ENCODE results near the gene CD151.

The CD151 gene

DNA sequence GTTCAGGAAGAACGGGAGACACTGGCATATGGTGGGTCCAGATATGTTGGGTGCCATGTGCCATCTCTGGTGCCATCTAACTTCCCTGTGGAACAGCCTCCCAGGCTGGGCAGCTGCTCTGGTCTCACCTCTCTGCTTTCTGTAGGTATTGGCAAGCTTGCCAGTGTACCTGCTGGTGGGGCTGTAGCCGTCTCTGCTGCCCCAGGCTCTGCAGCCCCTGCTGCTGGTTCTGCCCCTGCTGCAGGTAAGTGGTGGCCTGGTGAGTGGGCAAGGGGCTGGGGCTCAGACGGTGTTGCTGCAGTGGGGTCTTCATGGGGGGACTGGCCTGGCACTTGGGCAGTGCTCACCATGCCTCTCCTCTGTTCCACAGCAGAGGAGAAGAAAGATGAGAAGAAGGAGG is 20.4 kb upstream of the CD151 start:
- no peak for DNase-seq (ENCODE audit: low read depth, low spot score)
- H3K27ac ChIP-seq, result peak overlapping the region; percentile 92

DNA sequence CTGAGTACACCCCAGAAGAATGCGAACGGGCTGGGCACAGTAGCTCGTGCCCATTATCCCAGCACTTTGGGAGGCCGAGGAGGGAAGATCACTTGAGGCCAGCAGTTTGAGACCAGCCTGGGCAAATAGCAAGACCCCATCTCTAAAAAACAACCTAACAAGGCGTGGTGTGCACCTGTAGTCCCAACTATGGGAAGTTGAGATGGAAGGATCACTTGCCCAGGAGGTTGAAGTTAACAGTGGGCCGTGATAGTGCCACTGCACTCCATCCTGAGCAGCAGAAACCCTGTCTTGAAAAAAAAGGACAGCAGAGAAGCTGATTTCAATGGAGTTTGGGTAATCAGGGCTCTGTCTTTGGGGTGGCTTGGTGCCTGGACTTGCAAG is 19.7 kb upstream of the CD151 start:
- H3K27ac ChIP-seq, result no peak overlapping the region
- no peak for DNase-seq (ENCODE audit: low read depth, low spot score)

DNA sequence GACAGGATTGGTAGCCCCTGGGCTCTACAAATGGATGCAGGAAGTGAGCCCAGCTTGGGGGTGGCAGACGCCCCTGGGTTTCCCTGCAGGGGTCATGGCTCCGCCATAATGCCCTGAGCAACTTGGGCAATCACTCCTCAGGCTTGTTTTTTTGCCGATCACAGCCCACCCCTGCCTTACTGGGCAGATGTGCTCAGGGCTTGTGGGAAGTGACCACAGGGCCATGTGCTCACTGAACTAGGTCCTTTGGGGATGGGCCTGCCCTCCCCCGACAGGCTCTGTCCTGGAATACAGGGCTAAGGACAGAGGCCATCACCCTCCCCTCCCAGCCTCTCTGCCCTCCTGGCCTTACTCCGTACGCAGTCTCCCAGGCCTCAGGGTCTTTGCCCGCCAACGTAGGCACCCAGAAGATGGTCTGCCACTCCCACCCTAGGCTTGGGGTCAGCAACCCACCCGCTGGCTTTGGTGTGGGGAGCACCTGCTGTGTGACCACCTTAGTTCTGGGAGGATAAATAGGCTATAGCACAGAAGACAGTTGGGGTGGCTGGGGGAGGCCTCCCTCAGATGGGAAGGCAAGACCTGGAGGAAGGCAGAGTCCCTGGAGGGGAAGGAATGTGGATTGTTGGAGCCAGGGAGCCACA is 19.2 kb upstream of the CD151 start:
- DNase-seq (ENCODE audit: low read depth, low spot score), result no peak
- no peak overlapping the region for H3K27ac ChIP-seq

DNA sequence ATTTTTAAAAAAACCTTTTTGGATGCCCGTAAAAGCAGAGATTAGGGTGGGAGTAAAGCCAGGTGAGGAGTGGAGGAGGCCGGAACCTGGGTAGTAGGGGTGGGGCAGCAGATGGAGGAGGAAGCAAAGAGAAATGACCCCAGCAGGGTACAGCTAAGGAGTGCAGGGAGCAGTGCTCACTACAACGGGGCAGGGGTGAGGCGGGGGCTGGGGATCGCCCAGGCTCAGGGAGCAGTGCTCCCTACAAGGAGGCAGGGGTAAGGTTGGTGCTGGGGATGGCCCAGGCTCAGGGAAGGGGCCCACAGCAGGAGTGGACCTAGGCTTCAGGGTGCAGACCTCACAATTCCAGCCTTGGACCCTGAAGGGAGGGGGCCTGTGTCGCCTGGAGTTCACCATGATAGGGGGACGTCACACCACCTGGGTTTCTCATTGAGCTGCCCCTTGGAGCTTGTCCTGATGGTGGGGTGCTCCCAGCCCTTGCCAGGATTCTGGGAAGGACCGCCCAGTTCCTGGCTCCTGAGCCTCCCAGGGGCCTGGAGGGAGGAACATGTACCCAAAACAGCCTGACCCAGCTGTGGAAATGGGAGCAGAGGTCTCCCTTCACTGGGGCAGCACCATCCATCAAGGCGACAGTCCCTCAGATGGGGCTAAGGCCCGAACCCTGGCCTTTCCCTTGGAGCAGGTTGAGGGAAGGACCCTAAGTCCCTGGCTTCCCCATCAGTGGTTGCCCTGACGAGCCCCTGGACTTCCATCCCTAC is 16.9 kb upstream of the CD151 start:
- H3K27ac ChIP-seq, result no peak overlapping the region
- no peak for DNase-seq (ENCODE audit: low read depth, low spot score)

DNA sequence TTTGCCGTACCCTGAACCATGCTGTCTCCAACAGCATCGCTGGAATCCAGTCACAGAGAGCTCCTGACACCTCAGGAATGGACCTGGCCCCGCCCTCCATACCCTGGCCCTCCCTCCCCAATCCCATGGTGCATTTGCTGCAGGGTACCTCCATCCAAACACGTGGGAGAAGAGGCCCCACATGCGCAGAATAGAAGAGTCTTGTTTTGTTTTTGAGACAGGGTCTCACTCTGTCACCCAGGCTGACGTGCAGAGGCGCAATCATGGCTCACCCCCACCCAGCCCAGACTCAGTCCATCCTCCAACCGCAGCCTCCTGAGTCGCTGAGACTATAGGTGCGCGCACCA is 16.3 kb upstream of the CD151 start:
- H3K27ac ChIP-seq, result no peak overlapping the region
- no peak for DNase-seq (ENCODE audit: low read depth, low spot score)

DNA sequence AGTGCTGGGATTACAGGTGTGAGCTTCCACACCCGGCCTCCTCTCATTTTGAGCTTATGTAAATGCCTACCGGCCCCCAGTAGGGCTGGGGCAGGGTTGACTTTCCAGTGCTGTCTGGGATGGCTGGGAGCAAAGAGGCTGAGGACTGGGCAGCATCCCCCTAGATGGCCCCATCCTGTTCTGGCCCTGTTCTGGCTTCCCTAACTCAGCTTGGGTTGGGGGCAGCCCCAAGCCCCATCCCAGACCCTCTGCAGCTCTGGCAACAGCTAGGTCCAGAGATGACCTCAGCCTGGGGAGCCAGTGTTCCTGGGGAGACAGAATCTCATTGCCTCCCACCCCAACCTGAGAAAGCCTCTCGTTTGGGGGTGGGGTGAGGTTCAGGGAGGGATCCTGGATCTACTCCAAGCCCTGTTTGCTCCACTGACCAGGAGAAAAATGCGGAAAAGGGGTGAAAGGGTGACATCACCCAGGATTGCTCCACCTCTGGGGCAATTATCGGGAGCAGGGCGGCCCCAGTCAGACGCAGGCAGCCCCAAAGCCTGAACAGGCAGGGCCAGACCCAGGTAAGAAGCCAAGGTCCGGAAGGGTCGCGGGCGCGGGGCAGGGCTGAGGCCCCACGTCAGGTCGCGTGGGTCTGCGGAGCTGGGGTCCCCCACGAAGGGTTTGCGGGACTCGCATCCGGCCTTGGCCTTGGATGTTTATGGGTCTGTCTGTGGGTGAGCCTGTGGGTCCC is 14.2 kb upstream of the CD151 start, which contains the start of gene PNPLA2:
Gene PNPLA2 (plus strand): TSS at position 519 of the 733 bp plus-strand sequence. CDS start 805 bp downstream, outside the sequence.
- no peak for DNase-seq (ENCODE audit: low read depth, low spot score)

DNA sequence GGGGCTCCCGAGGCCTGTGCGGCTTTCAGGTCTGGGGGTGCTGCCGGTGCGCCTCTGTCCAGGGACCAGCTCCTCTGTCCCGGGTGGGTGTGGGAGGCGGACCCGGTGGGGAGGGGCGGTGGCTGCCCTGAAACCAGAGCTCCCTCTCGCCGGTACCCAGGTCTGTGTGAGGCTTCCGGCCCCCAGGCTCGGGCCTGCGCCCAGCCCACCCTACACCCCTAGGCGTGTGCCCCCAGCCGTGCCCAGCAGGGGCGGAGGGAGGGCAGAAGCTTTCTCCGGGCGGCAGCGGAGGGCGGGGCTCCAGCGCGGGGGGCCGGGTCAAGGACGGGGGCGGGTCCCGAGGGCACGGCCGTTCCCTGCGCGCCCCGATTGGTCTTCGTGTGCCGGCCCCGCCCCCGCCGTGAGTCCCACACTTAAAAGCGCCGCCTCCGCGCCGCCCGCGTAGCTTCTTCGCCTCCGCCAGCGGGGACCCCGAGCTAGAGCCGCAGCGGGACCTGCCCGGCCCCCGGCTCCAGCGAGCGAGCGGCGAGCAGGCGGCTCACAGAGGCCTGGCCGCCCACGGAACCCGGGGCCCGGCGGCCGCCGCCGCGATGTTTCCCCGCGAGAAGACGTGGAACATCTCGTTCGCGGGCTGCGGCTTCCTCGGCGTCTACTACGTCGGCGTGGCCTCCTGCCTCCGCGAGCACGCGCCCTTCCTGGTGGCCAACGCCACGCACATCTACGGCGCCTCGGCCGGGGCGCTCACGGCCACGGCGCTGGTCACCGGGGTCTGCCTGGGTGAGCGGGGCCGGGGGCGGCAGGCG is 13.4 kb upstream of the CD151 start:
- DNase-seq (ENCODE audit: low read depth, low spot score), result no peak
- peak overlapping the region; percentile 92 for H3K27ac ChIP-seq

More for the DNA sequence above, 14.2 kb upstream of the CD151 start, which contains the start of gene PNPLA2:
- peak within 1 kb of the TSS; percentile 92 for H3K27ac ChIP-seq

DNA sequence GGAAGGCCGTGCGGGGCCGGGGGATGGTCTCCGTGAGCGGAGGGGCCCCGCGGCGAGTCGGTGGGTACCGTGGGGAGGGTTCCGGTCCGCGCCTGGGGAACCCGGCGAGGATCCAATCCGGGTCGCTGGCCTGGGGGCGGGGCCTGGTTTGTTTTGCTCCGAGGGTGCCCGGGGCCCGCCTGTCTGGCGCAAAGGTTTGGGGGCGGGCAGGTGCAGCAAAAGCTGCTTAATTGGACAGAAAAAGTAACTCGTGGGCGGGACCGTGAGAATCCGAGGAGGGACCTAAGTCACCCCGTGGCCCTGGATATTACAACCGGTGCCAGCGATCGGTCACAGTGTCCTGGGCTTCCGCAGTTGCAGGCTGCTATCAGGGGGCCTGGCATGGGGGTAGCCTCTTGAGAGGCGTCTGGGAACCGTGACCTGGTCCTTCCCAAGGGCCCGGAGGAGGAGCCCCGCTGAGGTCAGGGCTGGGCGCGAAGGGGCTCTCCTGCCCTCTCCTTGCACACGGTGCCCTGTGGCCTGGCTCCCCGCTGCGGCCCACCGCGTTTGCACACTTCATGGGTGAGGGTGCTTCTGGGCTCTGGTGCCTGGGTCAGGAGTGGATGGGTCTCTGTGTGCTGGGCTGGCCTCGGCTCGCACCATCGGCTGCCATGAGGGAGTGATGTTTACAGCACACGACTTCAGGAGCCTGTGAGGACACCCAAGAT is 12.7 kb upstream of the CD151 start:
- peak overlapping the region; percentile 92 for H3K27ac ChIP-seq
- no peak for DNase-seq (ENCODE audit: low read depth, low spot score)

DNA sequence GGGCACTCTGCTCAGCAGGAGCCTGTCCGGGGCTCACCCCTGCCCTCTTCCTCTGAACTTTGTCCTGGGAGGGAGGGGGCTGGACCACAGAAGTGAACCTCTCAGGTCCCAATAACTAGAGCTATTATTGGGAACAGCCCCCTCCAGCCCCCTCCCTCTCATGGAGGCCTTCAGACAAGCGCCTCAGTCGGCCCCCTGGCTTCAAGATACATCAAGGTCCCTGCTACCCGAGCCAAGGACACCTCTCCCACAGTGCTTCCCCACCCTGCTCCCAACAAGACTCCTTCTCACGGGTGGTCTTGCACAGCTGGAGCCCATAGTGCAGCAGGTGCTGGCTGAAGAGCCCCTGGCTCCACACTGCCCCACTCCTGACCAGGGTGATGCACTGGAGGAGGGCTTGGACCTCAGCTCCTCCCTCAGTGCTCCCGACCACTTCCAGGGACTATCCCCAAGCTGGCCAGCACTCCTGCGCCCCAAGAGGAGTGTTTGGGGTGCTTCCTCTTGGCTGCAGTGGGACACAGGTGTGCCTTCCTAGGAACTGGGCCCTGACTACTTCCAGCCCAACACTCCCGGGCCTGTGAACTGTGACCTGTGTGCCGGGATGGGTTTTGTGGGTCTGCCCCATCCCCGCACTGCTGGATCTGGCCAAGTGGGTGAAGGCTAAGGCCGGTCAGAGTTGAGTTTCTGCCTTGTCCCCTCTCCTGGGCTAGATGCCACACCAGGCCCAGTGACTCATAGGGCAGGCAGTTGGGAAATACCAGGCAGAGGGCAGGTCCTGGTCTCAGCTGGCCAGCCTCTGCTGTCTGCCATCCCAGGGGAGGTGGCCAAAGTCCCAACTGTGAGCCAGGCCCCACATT is 11.9 kb upstream of the CD151 start:
- no peak for DNase-seq (ENCODE audit: low read depth, low spot score)
- H3K27ac ChIP-seq, result peak overlapping the region; percentile 92

DNA sequence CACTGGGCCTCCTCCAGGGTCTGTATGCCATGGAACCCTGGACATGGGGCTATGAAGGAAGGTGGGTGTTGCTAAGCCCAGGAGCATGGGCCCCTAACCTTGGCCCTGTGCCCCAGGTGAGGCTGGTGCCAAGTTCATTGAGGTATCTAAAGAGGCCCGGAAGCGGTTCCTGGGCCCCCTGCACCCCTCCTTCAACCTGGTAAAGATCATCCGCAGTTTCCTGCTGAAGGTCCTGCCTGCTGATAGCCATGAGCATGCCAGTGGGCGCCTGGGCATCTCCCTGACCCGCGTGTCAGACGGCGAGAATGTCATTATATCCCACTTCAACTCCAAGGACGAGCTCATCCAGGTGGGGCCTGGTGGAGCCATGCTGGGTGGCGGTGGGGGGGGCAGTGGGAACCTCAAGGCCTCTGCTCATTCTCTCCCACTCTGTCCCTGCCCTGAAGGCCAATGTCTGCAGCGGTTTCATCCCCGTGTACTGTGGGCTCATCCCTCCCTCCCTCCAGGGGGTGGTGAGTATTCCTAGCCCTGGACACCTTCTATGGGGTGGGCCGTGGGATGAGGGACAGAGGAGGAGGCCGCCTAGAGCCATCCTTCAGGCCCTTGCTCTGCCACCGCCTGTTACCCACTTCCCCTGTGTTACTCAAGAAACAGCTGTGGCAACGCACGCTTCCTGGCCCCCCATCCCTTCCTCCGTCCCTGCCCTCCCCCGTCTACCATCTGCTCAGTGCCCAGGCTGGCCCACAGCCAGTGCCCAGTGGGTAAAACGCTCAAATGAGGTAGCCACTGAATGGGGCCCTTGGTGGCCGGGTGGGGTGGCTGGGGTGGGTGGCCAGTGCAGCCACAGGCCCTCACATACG is 11.0 kb upstream of the CD151 start:
- no peak for DNase-seq (ENCODE audit: low read depth, low spot score)
- peak overlapping the region; percentile 92 for H3K27ac ChIP-seq

DNA sequence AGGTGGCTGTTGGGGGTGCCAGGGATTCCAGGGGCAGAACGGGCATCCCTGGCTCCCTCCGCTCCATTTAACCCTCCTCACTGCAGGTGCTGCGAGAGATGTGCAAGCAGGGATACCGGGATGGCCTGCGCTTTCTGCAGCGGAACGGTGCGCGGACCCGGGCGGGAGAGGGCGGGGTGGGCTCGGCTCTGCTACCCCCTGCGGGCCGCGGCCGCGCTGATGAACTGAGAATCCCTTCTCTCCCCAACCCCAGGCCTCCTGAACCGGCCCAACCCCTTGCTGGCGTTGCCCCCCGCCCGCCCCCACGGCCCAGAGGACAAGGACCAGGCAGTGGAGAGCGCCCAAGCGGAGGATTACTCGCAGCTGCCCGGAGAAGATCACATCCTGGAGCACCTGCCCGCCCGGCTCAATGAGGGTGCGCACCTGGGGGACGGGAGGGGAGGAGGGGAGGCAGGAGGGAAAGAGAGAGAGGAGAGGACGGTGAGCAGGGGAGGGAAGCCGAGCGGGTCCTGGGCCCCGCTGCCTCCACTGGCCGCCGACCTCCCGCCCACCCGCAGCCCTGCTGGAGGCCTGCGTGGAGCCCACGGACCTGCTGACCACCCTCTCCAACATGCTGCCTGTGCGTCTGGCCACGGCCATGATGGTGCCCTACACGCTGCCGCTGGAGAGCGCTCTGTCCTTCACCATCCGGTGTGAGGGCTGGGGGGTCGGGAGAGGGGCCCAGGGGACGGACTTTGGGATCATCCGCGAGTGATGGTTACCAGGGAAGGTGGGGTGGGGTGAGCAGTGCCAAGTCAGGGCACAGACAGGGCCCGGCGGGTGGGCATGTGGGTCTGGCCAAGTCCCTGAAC is 9.1 kb upstream of the CD151 start:
- no peak for DNase-seq (ENCODE audit: low read depth, low spot score)
- H3K27ac ChIP-seq, result no peak overlapping the region

DNA sequence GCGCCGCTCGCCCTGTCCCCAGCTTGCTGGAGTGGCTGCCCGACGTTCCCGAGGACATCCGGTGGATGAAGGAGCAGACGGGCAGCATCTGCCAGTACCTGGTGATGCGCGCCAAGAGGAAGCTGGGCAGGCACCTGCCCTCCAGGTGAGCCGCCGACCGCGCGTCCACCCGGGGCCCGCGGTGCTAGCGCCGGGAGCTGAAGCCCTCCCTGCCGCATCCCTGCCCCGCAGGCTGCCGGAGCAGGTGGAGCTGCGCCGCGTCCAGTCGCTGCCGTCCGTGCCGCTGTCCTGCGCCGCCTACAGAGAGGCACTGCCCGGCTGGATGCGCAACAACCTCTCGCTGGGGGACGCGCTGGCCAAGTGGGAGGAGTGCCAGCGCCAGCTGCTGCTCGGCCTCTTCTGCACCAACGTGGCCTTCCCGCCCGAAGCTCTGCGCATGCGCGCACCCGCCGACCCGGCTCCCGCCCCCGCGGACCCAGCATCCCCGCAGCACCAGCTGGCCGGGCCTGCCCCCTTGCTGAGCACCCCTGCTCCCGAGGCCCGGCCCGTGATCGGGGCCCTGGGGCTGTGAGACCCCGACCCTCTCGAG is 8.4 kb upstream of the CD151 start:
- no peak for DNase-seq (ENCODE audit: low read depth, low spot score)
- no peak overlapping the region for H3K27ac ChIP-seq

DNA sequence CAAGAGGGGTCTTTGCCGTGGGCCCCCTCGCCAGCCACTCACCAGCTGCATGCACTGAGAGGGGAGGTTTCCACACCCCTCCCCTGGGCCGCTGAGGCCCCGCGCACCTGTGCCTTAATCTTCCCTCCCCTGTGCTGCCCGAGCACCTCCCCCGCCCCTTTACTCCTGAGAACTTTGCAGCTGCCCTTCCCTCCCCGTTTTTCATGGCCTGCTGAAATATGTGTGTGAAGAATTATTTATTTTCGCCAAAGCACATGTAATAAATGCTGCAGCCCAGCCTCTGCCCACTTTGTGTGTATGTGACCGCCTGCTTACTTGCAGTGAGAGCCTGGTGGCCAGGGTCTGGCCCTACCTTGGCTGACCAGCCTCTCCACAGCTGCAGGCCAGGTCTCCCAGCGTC is 7.8 kb upstream of the CD151 start:
- no peak overlapping the region for H3K27ac ChIP-seq
- DNase-seq (ENCODE audit: low read depth, low spot score), result no peak

DNA sequence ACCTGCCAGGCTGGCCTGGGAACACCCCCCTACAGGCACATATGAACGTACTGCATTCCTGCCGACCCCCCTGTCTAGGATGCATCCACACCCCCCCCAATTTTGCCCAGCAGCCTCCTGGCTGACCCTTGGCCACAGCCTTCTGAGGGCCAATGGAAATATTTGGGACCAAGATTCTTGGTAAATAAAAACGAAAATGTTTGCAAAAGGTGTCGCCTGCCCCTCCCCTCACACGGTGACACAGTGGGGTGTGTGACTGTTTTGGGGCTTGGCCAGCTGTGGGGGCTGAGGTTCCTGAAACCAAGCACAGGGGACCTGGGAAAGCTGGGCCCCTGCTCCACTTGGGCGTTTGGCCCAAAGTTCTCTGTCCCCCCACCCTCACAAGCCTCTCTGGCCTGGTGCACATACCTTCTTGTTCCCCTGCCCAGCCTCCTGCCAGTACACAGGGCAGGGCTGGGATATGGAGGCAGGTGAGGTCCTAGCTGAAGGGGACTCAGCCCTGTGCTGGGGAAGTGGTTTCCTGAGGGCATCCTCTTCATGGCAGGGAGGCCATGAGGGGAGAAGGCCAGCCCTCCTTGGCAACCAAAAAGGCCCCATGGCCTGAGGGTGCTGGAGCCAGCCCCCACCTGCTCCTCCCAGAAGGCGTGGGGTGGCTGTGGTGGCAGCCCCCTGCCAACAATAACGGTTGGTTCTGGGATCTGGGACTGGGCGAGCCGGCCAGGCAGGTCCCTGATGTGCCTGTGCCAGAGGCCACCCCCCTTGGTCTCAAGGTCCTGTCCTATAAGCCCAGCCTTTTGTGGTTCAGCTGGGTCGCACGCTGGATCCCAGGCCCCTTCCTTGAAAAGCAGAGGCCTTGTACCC is 7.2 kb upstream of the CD151 start:
- no peak overlapping the region for H3K27ac ChIP-seq
- no peak for DNase-seq (ENCODE audit: low read depth, low spot score)

DNA sequence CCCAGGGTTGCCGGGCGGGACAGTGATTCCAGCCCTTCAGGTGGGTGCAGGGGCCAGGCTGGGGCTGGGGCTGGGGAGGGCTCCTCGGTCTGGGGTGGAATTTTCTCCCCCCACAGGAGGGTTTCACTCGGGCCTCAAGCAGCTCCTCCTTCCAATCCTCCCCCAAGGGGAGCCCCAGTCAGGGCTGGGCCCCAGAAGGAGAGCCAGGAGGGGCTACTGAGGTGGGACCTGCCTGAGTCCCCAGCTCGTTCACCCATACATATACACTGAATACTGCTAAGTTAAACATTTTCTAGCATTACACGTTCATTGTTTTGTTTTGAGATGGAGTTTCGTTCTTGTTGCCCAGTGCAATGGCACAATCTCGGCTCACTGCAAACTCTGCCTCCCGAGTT is 6.5 kb upstream of the CD151 start:
- DNase-seq (ENCODE audit: low read depth, low spot score), result no peak
- no peak overlapping the region for H3K27ac ChIP-seq

DNA sequence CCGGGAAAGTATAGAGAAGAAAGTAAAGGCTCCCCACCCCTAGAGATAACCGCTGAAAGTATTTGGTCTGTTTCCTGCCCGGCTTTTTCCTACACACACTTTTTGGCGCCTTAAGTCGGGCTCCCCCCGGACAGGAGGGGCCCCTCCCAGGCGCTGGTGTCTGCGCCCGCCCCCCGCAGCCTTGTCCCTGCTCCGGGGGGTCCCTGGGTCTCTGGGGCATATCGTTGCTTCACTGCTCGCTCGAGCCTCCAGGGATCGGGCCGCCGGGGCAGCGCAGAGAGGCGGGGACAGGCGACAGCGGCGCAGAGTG is 6.0 kb upstream of the CD151 start:
- DNase-seq (ENCODE audit: low read depth, low spot score), result no peak
- H3K27ac ChIP-seq, result no peak overlapping the region

All from epithelial cell of prostate (primary cell).